GM21367 (cell line): ENCODE measurements around the gene OR7A5.
"Not testable (repeated sequence)": the region's sequence is repeated elsewhere in the genome, so short reads cannot be mapped to it uniquely, and the experiment has no call there.

Experiments
- ATAC-seq: cut with Tn5 transposase; IDR thresholded peaks from one replicate; pipeline ENCODE4 v1.9.1; 2021; ENCODE audit not compliant: unreplicated experiment

The OR7A5 gene

DNA sequence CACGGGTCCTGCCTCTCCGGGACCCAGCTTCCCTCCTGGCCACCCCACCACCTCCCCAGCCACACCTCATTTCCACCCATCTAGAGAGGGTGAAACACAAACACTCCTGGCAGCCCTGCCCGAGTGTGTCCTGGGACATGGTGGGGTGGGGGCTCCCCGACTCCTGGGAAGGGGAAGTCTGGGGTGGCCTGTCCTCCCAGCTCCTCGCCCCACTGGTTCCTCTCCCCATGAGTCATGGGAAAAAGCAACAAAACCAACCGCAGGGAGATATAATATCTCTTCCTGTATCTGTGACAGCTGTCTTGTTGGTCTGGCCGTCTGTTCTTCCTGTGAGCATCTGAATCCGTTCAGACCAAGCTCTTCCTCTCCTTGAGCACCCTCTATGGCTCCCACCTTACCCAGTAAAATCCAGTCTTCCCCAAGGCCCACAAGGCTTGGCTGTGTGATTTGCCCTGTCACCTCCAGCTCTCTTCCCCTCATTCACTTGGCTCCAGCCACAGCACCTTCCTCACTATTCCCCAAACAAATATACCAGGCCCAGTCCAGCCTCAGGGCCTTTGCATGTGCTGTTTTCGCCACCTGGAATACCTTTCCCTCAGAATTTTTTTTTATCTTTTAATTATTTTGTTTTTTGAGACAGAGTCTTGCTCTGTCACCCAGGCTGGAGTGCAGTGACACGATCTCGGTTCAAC lies 49.7 kb downstream of the OR7A5 start:
- ATAC-seq = not testable (repeated sequence)

GRCh38 chr19:14784730-14785101 lies 50.3 kb downstream of the OR7A5 start:
- not testable (repeated sequence) for ATAC-seq

DNA sequence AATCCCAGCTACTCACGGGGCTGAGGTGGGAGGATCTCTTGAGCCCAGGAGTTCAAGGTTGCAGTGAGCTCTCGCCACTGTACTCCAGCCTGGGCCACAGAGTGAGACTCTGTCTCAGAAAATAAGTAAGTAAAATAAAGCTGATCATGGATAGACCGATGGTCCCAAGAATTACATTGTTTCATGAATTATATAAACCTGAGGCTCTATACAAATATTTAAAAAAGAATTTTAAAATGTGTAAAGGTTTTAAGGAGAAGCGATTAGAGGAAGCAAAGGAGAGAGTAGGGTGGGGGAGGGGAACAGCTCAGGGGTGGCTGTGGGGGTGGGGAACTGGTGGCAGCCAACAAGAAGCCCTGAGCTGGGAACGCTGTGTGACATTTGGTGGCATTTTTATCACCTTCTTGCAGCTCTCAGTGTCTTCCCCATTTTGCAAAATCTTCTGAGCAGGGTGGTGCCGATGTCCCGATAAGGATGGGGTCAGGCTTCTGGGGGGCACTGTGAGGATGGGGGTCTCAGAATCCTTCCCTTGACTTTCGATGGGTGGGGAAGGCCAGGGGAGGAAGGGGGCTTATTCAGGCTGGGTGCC lies 51.5 kb downstream of the OR7A5 start:
- not testable (repeated sequence) for ATAC-seq

- ATAC-seq = no peak
These were observed 52.2 kb downstream of the OR7A5 start for GRCh38 chr19:14782626-14783409.

GRCh38 chr19:14781713-14782536 lies 53.1 kb downstream of the OR7A5 start:
- ATAC-seq = not testable (repeated sequence)

DNA sequence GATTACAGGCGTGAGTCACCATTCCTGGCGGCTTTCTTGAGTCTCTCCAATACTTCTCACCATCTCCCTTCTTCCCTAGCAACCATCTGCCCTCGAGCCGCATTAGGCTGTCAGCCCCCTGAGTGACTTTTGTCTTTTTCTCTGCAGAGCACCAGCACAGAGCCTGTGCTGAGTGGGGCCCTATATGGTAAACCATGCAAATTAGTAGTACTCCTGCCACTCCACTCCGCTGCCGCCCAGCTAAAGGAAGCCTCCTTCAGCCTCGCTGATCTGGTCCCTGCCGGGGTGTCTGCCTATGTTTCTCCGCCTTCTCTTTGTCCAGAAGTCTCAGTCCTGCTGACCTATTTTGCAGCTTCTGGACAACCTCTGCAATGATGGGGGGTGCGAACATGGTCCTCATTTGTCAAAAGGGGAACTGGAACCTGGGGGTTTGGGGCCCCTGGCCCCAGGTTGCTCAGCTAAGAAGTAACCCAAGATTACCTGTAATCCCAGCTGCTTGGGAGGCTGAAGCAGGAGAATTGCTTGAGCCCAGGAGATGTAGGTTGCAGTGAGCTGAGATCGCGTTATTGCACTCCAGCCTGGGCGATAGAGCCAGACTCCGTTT lies 54.3 kb downstream of the OR7A5 start:
- not testable (repeated sequence) for ATAC-seq

DNA sequence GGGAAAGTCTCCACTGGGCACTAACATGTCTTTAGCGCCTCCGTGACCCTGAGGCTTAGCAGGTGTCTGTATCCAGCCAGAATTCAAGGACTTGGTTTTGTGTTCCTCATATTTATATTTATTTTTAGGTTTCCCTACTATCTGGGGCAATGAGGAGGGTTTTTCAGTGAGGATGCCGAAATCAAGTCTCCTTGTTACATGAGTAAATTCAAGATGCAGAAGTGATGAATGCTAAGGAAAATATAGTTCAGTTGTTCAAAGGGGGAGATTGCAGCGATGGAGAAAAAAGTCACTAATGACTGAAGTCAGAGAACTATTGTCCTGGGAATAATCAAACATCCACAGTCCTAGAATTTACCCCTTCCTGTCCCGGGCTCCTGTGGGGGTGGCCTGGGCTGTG lies 55.8 kb downstream of the OR7A5 start:
- ATAC-seq = no peak

DNA sequence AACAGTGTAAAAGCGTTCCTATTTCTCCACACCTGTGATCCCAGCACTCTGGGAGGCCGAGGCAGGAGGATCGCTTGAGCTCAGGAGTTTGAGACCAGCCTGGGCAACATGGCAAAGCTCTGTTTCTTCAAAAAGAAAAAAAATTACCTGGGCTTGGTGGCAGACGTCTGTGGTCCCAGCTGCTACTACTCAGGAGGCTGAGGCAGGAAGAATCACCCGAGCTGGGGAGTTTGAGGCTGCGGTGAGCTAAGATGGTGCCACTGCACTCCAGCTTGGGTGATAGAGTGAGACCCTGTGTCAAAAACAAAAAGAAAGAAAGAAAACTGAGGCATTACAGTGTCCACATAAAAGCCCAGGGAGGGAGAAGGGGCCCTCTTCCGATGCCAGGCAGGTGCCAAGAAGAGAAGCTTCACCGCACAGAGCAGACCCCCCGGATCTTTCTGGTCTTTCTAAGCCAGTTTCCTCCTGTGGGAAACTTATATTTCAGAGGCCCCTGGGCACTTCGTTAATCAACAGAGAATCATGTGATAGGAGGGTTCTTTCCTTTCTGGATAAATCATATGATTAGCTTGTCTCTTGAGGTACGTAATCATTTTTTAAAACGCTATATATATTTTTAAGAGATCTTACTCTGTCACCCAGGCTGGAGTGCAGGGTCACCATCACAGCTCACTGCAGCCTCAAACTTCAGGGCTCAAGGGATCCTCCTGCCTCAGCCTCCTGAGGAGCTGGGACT lies 56.7 kb downstream of the OR7A5 start, which contains the start of gene ADGRE2:
Gene ADGRE2, minus strand, starts transcription at position 451 of the 736 bp plus-strand sequence. CDS start 1,804 bp downstream, outside the sequence.
- ATAC-seq = not testable (repeated sequence)

DNA sequence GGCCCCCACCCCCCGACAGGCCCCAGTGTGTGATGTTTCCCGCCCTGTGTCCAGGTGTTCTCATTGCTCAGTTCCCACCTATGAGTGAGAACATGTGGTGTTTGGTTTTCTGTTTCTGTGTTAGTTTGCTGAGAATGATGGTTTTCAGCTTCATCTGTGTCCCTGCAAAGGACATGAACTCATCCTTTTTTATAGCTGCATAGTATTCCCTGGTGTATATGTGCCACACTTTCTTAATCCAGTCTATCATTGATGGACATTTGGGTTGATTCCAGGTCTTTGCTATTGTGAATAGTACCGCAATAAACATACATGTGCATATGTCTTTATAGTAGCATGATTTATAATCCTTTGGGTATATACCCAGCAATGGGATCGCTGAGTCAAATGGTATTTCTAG lies 57.3 kb downstream of the OR7A5 start:
- not testable (repeated sequence) for ATAC-seq
